Measurements from ENCODE around the gene TMEM132C.

Gene TMEM132C

GRCh38 chr12:128729628-128730121, 462.7 kb downstream of the TMEM132C start:
- Histone ChIP-seq H3K9me3 (ENCODE audit: insufficient read depth, low read length) (no peaks in the 10 kb centered on the region), H3K9ac (ENCODE audit: low read length) (no peak overlapping the region), H3F3A (ENCODE audit: insufficient read depth) (no peaks in the 10 kb centered on the region), H3K4me2 (ENCODE audit: low read depth, low read length, poor library complexity, severe bottlenecking) (no peak overlapping the region), H3K4me3 (ENCODE audit: insufficient read depth, low read length, poor library complexity, severe bottlenecking) (no peak overlapping the region), H3K27ac (ENCODE audit: low read depth, low read length) (no peak overlapping the region), H3K79me2 (ENCODE audit: insufficient read depth, low read length) (no peaks in the 10 kb centered on the region), H2AFZ (ENCODE audit: low read depth, low read length, severe bottlenecking) (no peak overlapping the region), H3K9me2 (replicated peaks; ENCODE audit: insufficient read depth, low read length) (no peaks in the 10 kb centered on the region), H3K36me3 (ENCODE audit: low read length) (no peaks in the 10 kb centered on the region), H3K27me3 (ENCODE audit: low read length) (no peaks in the 10 kb centered on the region), H4K20me1 (ENCODE audit: low read depth, low read length) (no peaks in the 10 kb centered on the region)
- TF ChIP-seq CTCF (IDR thresholded peaks at IDR 0.05; ENCODE audit: insufficient read depth, low read length, poor library complexity, severe bottlenecking): no peak

GRCh38 chr12:128734371-128734770, 467.4 kb downstream of the TMEM132C start:
- Histone ChIP-seq H3K9me2 (replicated peaks; ENCODE audit: insufficient read depth, low read length) (no peaks in the 10 kb centered on the region), H3K36me3 (ENCODE audit: low read length) (no peaks in the 10 kb centered on the region), H3K9ac (ENCODE audit: low read length) (no peak overlapping the region), H4K20me1 (ENCODE audit: low read depth, low read length) (no peaks in the 10 kb centered on the region), H2AFZ (ENCODE audit: low read depth, low read length, severe bottlenecking) (no peak overlapping the region), H3K79me2 (ENCODE audit: insufficient read depth, low read length) (no peaks in the 10 kb centered on the region), H3K9me3 (ENCODE audit: insufficient read depth, low read length) (no peaks in the 10 kb centered on the region), H3F3A (ENCODE audit: insufficient read depth) (no peaks in the 10 kb centered on the region), H3K27ac (ENCODE audit: low read depth, low read length) (no peak overlapping the region), H3K4me2 (ENCODE audit: low read depth, low read length, poor library complexity, severe bottlenecking) (no peak overlapping the region), H3K4me3 (ENCODE audit: insufficient read depth, low read length, poor library complexity, severe bottlenecking) (no peak overlapping the region), H3K27me3 (ENCODE audit: low read length) (0 out of 2 replicates have a peak, but pooled peaks cover 4% of the 10 kb centered on the region)
- TF ChIP-seq EZH2phosphoT487 (conservative IDR thresholded peaks at IDR 0.05; ENCODE audit: low read length) (no peak), CTCF (IDR thresholded peaks at IDR 0.05; ENCODE audit: insufficient read depth, low read length, poor library complexity, severe bottlenecking) (no peak)

DNA sequence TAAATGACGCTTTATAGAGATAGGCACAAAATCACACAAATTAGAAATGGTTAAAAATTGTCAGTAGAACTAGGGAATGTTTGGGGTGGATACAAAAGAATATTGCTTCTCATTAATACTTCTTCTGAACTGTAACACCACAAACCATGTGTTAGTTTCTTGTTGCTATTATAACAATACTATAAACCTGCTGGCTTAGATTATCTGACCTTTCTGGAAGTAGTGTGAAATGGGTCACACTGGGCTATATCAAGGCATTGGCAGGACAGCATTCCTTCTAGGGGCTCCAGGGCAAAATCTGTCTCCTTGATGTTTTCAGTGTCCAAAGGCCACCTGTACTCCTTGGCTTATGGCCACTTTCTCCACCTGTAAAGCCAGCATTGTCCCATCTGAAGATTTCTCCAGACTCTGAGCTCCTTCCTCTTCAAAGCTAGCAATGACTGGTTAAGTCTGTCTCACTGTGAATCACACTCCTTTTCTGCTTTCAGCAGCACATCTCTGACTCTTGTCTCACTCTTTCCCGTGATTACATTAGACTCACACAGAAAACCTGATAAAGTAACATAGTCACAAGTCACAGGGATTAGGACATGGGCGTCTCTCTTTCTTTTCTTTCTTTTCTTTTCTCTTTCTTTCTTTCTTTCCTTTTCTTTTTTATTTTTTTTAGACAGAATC, 470.5 kb downstream of the TMEM132C start:
- Histone ChIP-seq H3K79me2 (ENCODE audit: insufficient read depth, low read length) (no peaks in the 10 kb centered on the region), H3K27me3 (ENCODE audit: low read length) (0 out of 2 replicates have a peak, but pooled peaks cover 4% of the 10 kb centered on the region), H3K9me3 (ENCODE audit: insufficient read depth, low read length) (no peaks in the 10 kb centered on the region), H3K36me3 (ENCODE audit: low read length) (no peaks in the 10 kb centered on the region), H2AFZ (ENCODE audit: low read depth, low read length, severe bottlenecking) (no peak overlapping the region), H3F3A (ENCODE audit: insufficient read depth) (no peaks in the 10 kb centered on the region), H3K27ac (ENCODE audit: low read depth, low read length) (no peak overlapping the region), H3K9ac (ENCODE audit: low read length) (no peak overlapping the region), H3K4me3 (ENCODE audit: insufficient read depth, low read length, poor library complexity, severe bottlenecking) (no peak overlapping the region), H3K4me2 (ENCODE audit: low read depth, low read length, poor library complexity, severe bottlenecking) (no peak overlapping the region), H3K9me2 (replicated peaks; ENCODE audit: insufficient read depth, low read length) (no peaks in the 10 kb centered on the region), H4K20me1 (ENCODE audit: low read depth, low read length) (no peaks in the 10 kb centered on the region)
- TF ChIP-seq CTCF (IDR thresholded peaks at IDR 0.05; ENCODE audit: insufficient read depth, low read length, poor library complexity, severe bottlenecking): no peak
- TF ChIP-seq EZH2phosphoT487 (conservative IDR thresholded peaks at IDR 0.05; ENCODE audit: low read length): no peak
